Neuronal stem cell (in vitro differentiated cells): ENCODE data around the gene DOCK4.
A peak's percentile ranks its signal among the peaks of the same experiment; 100 is the strongest.

Experiments used
- DNase-seq: peaks from one replicate; pipeline ENCODE4 v3.0.0-alpha.2; 2013; ENCODE audit warnings: low spot score
- H2AFZ ChIP-seq: one replicate; pipeline ENCODE4 v1.6.1; 2013; ENCODE audit warnings: mild to moderate bottlenecking, low read length, inconsistent platforms
- H2AK5ac ChIP-seq: 2 replicates; pipeline ENCODE4 v1.6.1; 2013; ENCODE audit warnings: low read depth, mild to moderate bottlenecking, inconsistent platforms, low read length, moderate library complexity, mixed read lengths
- H2BK120ac ChIP-seq: 2 replicates; pipeline ENCODE4 v1.6.1; 2013; ENCODE audit warnings: low read depth, mild to moderate bottlenecking, inconsistent platforms, low read length, moderate library complexity, mixed read lengths
- H2BK12ac ChIP-seq: one replicate; pipeline ENCODE4 v1.6.1; 2013; ENCODE audit warnings: low read length, inconsistent platforms
- H2BK15ac ChIP-seq: 2 replicates; pipeline ENCODE4 v1.6.1; 2013; ENCODE audit warnings: mild to moderate bottlenecking, low read length, inconsistent platforms, mixed read lengths
- H2BK5ac ChIP-seq: one replicate; pipeline ENCODE4 v1.6.1; 2013; ENCODE audit warnings: inconsistent platforms, mild to moderate bottlenecking, low read length, moderate library complexity
- H3K14ac ChIP-seq: one replicate; pipeline ENCODE4 v1.6.1; 2013; ENCODE audit warnings: low read length, inconsistent platforms
- H3K18ac ChIP-seq: 2 replicates; pipeline ENCODE4 v1.6.1; 2013; ENCODE audit warnings: low read length, inconsistent platforms
- H3K23ac ChIP-seq: 2 replicates; pipeline ENCODE4 v1.6.1; 2013; ENCODE audit warnings: low read depth, mild to moderate bottlenecking, mixed read lengths, low read length, inconsistent platforms; ENCODE audit not compliant: poor library complexity
- H3K27ac ChIP-seq: replicated peaks from 3 replicates; pipeline ENCODE4 v1.5.1; 2013; ENCODE audit warnings: low read length, inconsistent platforms
- H3K27me3 ChIP-seq, 3 experiments: 2 replicates each; pipeline ENCODE4 v1.6.1; 2013; ENCODE audit warnings: low read length in 3 of 3, mild to moderate bottlenecking in 2 of 3, inconsistent platforms in 1 of 3, low read depth in 1 of 3, mixed read lengths in 1 of 3, moderate library complexity in 1 of 3; ENCODE audit not compliant: control insufficient read depth in 3 of 3, insufficient read depth in 3 of 3
- H3K36me3 ChIP-seq, 2 donors: replicated peaks in 1 of 2; 2 replicates each; pipeline ENCODE4 v1.6.1; 2013; ENCODE audit warnings: low read length in 2 of 2; ENCODE audit not compliant: control insufficient read depth in 2 of 2, insufficient read depth in 2 of 2
- H3K4ac ChIP-seq: 2 replicates; pipeline ENCODE4 v1.6.1; 2013; ENCODE audit warnings: inconsistent platforms, mild to moderate bottlenecking, low read length, moderate library complexity
- H3K4me1 ChIP-seq, 2 donors: 1 replicate in 1 of 2; 2 replicates in 1 of 2; pipeline ENCODE4 v1.6.1; 2013; ENCODE audit warnings: low read length in 2 of 2, low read depth in 1 of 2; ENCODE audit not compliant: control insufficient read depth in 2 of 2, insufficient read depth in 1 of 2
- H3K4me2 ChIP-seq: one replicate; pipeline ENCODE4 v1.6.1; 2013; ENCODE audit warnings: mild to moderate bottlenecking, low read length, inconsistent platforms; ENCODE audit not compliant: insufficient read depth, poor library complexity, severe bottlenecking
- H3K4me3 ChIP-seq, 2 donors: 2 replicates each; pipeline ENCODE4 v1.5.1; 2013; ENCODE audit warnings: low read length in 2 of 2, mild to moderate bottlenecking in 2 of 2, inconsistent platforms in 1 of 2, moderate library complexity in 1 of 2
- H3K79me1 ChIP-seq: one replicate; pipeline ENCODE4 v1.6.1; 2013; ENCODE audit warnings: low read depth, mild to moderate bottlenecking, inconsistent platforms, low read length, moderate library complexity
- H3K9ac ChIP-seq: one replicate; pipeline ENCODE4 v1.6.1; 2013; ENCODE audit warnings: mild to moderate bottlenecking, low read depth, low read length, inconsistent platforms; ENCODE audit not compliant: poor library complexity
- H3K9me3 ChIP-seq, 2 donors: replicated peaks in 1 of 2; 2 replicates each; pipeline versions ENCODE3 to v1.6.1; 2013; ENCODE audit warnings: low read length in 2 of 2, mild to moderate bottlenecking in 2 of 2, inconsistent platforms in 1 of 2, low read depth in 1 of 2, mixed read lengths in 1 of 2, moderate library complexity in 1 of 2; ENCODE audit not compliant: control insufficient read depth in 2 of 2, insufficient read depth in 1 of 2
- H4K8ac ChIP-seq: one replicate; pipeline ENCODE4 v1.6.1; 2013; ENCODE audit warnings: low read depth, mild to moderate bottlenecking, inconsistent platforms, low read length, moderate library complexity
- H4K91ac ChIP-seq: one replicate; pipeline ENCODE4 v1.6.1; 2013; ENCODE audit warnings: low read length, low read depth, mild to moderate bottlenecking, inconsistent platforms; ENCODE audit not compliant: poor library complexity
- WGBS, 2 donors: extraction: QIAGEN DNeasy Blood & Tissue Kit; methylation state at CpG; one replicate each; pipeline ENCODE4 v1.1.7; 2013; ENCODE audit warnings: missing lambda C conversion rate in 2 of 2, mixed read lengths in 1 of 2; ENCODE audit not compliant: insufficient read length in 2 of 2, insufficient replicate concordance in 1 of 2; ENCODE audit errors: extremely low coverage in 2 of 2; 5-methylcytosine and 5-hydroxymethylcytosine counted together

The DOCK4 gene

GRCh38 chr7:111734954-111735660 is 471.1 kb downstream of the DOCK4 start:
- Histone ChIP-seq H3K4me1 (peaks cover 0 to 2% of the 10 kb centered on the region in 2 donors), H3K23ac (no peak overlapping the region), H2BK120ac (no peak overlapping the region), H3K18ac (no peak overlapping the region), H3K9ac (no peak overlapping the region), H2BK15ac (no peak overlapping the region), H3K36me3 (peaks cover 0 to 49% of the 10 kb centered on the region in 2 donors), H4K8ac (no peak overlapping the region), H3K4me2 (no peak overlapping the region), H3K27ac (no peak overlapping the region), H3K4me3 (no peak overlapping the region), H3K27me3 (no peaks in the 10 kb centered on the region), H3K14ac (no peak overlapping the region), H3K9me3 (no peaks in the 10 kb centered on the region), H3K79me1 (no peaks in the 10 kb centered on the region), H2AK5ac (no peak overlapping the region), H4K91ac (no peak overlapping the region), H2BK5ac (no peak overlapping the region), H2AFZ (no peak overlapping the region), H2BK12ac (no peak overlapping the region), H3K4ac (no peak overlapping the region)
- WGBS, 2 donors = no CpG with 5 or more reads among the region's 4 CpGs
- DNase-seq = no peak

GRCh38 chr7:111732923-111733322 is 473.3 kb downstream of the DOCK4 start:
- Histone ChIP-seq H2AK5ac (no peak overlapping the region), H3K27ac (no peak overlapping the region), H2AFZ (no peak overlapping the region), H2BK15ac (no peak overlapping the region), H3K4ac (no peak overlapping the region), H3K23ac (no peak overlapping the region), H3K4me1 (peaks cover 0 to 2% of the 10 kb centered on the region in 2 donors), H3K14ac (no peak overlapping the region), H3K4me2 (no peak overlapping the region), H2BK5ac (no peak overlapping the region), H3K79me1 (no peaks in the 10 kb centered on the region), H2BK12ac (no peak overlapping the region), H2BK120ac (no peak overlapping the region), H3K36me3 (peaks cover 0 to 44% of the 10 kb centered on the region in 2 donors), H3K4me3 (no peak overlapping the region), H4K8ac (no peak overlapping the region), H4K91ac (no peak overlapping the region), H3K27me3 (no peaks in the 10 kb centered on the region), H3K9me3 (no peaks in the 10 kb centered on the region), H3K18ac (no peak overlapping the region), H3K9ac (no peak overlapping the region)
- DNase-seq = no peak
- no CpG with 5 or more reads among the region's 4 CpGs for WGBS, 2 donors

- H3K36me3 ChIP-seq = peaks cover 0 to 39% of the 10 kb centered on the region in 2 donors
- no peak overlapping the region for H2BK5ac ChIP-seq
- H3K23ac ChIP-seq = no peak overlapping the region
- DNase-seq = peak; percentile 33
- H2AK5ac ChIP-seq = no peak overlapping the region
- H3K27me3 ChIP-seq = no peaks in the 10 kb centered on the region
- no peak overlapping the region for H3K18ac ChIP-seq
- no peak overlapping the region for H3K27ac ChIP-seq
- H4K8ac ChIP-seq = no peak overlapping the region
- H2BK15ac ChIP-seq = no peak overlapping the region
- no peak overlapping the region for H3K4ac ChIP-seq
- no peak overlapping the region for H3K4me2 ChIP-seq
- no peaks in the 10 kb centered on the region for H3K79me1 ChIP-seq
- WGBS, 2 donors = no CpG with 5 or more reads among the region's 13 CpGs
- no peak overlapping the region for H3K9ac ChIP-seq
- H3K4me1 ChIP-seq = no peaks in the 10 kb centered on the region
- no peak overlapping the region for H2AFZ ChIP-seq
- no peak overlapping the region for H2BK12ac ChIP-seq
- H3K9me3 ChIP-seq = no peaks in the 10 kb centered on the region
- H3K14ac ChIP-seq = no peak overlapping the region
- H3K4me3 ChIP-seq = no peak overlapping the region
- H4K91ac ChIP-seq = no peak overlapping the region
- H2BK120ac ChIP-seq = no peak overlapping the region
These were observed 475.5 kb downstream of the DOCK4 start for GRCh38 chr7:111730476-111731300.

GRCh38 chr7:111730057-111730456 is 476.1 kb downstream of the DOCK4 start:
- H3K79me1 ChIP-seq = no peaks in the 10 kb centered on the region
- no peak overlapping the region for H2AFZ ChIP-seq
- H3K23ac ChIP-seq = no peak overlapping the region
- no CpG with 5 or more reads among the region's 6 CpGs for WGBS, 2 donors
- H2BK5ac ChIP-seq = no peak overlapping the region
- peaks cover 0 to 39% of the 10 kb centered on the region in 2 donors for H3K36me3 ChIP-seq
- H4K8ac ChIP-seq = no peak overlapping the region
- H3K27ac ChIP-seq = no peak overlapping the region
- no peak overlapping the region for H3K4me2 ChIP-seq
- no peak overlapping the region for H2BK15ac ChIP-seq
- no peak overlapping the region for H3K18ac ChIP-seq
- no peak overlapping the region for H3K4me3 ChIP-seq
- H3K27me3 ChIP-seq = no peaks in the 10 kb centered on the region
- H2AK5ac ChIP-seq = no peak overlapping the region
- H2BK12ac ChIP-seq = no peak overlapping the region
- no peak overlapping the region for H3K4ac ChIP-seq
- H3K9me3 ChIP-seq = no peaks in the 10 kb centered on the region
- H3K14ac ChIP-seq = no peak overlapping the region
- no peak for DNase-seq
- no peak overlapping the region for H4K91ac ChIP-seq
- H3K4me1 ChIP-seq = no peaks in the 10 kb centered on the region
- H2BK120ac ChIP-seq = no peak overlapping the region
- no peak overlapping the region for H3K9ac ChIP-seq
